HCT116 (cell line): ENCODE results near the gene PDSS2.

Experiments used
- CEBPB ChIP-seq: IDR thresholded peaks from 2 replicates; pipeline ENCODE4 v1.6.1; 2012; ENCODE audit warnings: low read depth
- EZH2 ChIP-seq: fragments of 200-600 bp; sonication (generic); IDR thresholded peaks from 2 replicates; pipeline ENCODE4 v1.6.1; 2017; ENCODE audit warnings: antibody characterized with exemption, mixed run types
- POLR2A ChIP-seq: IDR thresholded peaks from 2 replicates; pipeline ENCODE4 v1.7.0; 2011; ENCODE audit warnings: borderline replicate concordance; ENCODE audit not compliant: insufficient read depth, insufficient read length; ENCODE audit errors: extremely low read depth
- POLR2AphosphoS5 ChIP-seq: IDR thresholded peaks from 2 replicates; pipeline ENCODE4 v1.6.1; 2011; ENCODE audit warnings: mild to moderate bottlenecking, low read depth, low read length, moderate library complexity
- SIN3A ChIP-seq: IDR thresholded peaks from 2 replicates; pipeline ENCODE4 v1.6.1; 2012; ENCODE audit warnings: low read depth
- ZFX ChIP-seq: fragments of 450-650 bp; IDR thresholded peaks from 2 replicates; pipeline ENCODE4 v1.6.1; 2017
- ZNF274 ChIP-seq: fragments of 200-500 bp; sonication (Bioruptor generic); IDR thresholded peaks from 2 replicates; pipeline ENCODE4 v1.6.1; 2014; ENCODE audit warnings: mild to moderate bottlenecking, low read depth, low read length, inconsistent platforms
- TF ChIP-seq, protein P1 (sequence below), 3 experiments: fragments of 200-600 bp in 1 of 3; sonication (generic) in 1 of 3; IDR thresholded peaks in 2 of 3; conservative IDR thresholded peaks in 1 of 3; 2 replicates each; pipeline ENCODE4 v1.5.1; 2012 to 2017; ENCODE audit warnings: low read depth in 2 of 3, low read length in 2 of 3, antibody characterized with exemption in 1 of 3, borderline replicate concordance in 1 of 3, control low read depth in 1 of 3, mild to moderate bottlenecking in 1 of 3, mixed read lengths in 1 of 3, mixed run types in 1 of 3, moderate library complexity in 1 of 3; ENCODE audit not compliant: insufficient read depth in 1 of 3
- TF ChIP-seq, protein P2 (sequence below): IDR thresholded peaks from 2 replicates; pipeline ENCODE4 v1.6.1; 2012

DNA sequence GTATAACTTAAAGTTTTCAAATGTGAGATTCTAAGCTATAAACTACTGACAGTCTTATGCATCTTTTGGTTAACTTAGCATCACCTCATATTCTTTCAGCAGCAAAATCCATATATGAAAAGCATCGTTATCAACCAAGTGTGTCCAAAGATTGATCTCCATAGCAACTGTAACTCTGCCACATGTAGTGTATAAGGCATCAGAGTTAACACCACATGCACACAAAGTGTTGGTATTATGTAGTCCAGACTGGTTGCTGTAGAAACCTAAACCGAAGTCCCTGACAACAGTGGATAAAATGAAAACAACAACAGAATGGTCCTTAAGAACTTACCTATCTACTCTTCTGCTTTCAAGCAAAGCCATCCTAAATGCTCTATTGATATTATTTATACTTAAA is 39.6 kb downstream of the PDSS2 start:
- TF ChIP-seq, protein P1, sequence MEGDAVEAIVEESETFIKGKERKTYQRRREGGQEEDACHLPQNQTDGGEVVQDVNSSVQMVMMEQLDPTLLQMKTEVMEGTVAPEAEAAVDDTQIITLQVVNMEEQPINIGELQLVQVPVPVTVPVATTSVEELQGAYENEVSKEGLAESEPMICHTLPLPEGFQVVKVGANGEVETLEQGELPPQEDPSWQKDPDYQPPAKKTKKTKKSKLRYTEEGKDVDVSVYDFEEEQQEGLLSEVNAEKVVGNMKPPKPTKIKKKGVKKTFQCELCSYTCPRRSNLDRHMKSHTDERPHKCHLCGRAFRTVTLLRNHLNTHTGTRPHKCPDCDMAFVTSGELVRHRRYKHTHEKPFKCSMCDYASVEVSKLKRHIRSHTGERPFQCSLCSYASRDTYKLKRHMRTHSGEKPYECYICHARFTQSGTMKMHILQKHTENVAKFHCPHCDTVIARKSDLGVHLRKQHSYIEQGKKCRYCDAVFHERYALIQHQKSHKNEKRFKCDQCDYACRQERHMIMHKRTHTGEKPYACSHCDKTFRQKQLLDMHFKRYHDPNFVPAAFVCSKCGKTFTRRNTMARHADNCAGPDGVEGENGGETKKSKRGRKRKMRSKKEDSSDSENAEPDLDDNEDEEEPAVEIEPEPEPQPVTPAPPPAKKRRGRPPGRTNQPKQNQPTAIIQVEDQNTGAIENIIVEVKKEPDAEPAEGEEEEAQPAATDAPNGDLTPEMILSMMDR (IDR thresholded peaks at IDR 0.05 in 2 of 3, conservative IDR thresholded peaks at IDR 0.05 in 1 of 3; ENCODE audit: borderline replicate concordance in 1 of 3, insufficient read depth in 1 of 3, low read depth in 2 of 3, low read length in 2 of 3) = no peak
- no peak for TF ChIP-seq EZH2
- TF ChIP-seq, protein P2, sequence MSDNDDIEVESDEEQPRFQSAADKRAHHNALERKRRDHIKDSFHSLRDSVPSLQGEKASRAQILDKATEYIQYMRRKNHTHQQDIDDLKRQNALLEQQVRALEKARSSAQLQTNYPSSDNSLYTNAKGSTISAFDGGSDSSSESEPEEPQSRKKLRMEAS = no peak
- no peak for TF ChIP-seq SIN3A
- TF ChIP-seq POLR2AphosphoS5 = no peak
- no peak for TF ChIP-seq POLR2A
- no peak for TF ChIP-seq ZFX
- TF ChIP-seq ZNF274 = no peak
- TF ChIP-seq CEBPB = no peak
